IPS-11a (cell line): Measurements from ENCODE around the gene RGS12.

Source experiments
- H3K4me3 ChIP-seq: one replicate; pipeline ENCODE4 v1.5.1; 2013; ENCODE audit warnings: low read depth, low read length, control low read depth

Gene RGS12, protein sequence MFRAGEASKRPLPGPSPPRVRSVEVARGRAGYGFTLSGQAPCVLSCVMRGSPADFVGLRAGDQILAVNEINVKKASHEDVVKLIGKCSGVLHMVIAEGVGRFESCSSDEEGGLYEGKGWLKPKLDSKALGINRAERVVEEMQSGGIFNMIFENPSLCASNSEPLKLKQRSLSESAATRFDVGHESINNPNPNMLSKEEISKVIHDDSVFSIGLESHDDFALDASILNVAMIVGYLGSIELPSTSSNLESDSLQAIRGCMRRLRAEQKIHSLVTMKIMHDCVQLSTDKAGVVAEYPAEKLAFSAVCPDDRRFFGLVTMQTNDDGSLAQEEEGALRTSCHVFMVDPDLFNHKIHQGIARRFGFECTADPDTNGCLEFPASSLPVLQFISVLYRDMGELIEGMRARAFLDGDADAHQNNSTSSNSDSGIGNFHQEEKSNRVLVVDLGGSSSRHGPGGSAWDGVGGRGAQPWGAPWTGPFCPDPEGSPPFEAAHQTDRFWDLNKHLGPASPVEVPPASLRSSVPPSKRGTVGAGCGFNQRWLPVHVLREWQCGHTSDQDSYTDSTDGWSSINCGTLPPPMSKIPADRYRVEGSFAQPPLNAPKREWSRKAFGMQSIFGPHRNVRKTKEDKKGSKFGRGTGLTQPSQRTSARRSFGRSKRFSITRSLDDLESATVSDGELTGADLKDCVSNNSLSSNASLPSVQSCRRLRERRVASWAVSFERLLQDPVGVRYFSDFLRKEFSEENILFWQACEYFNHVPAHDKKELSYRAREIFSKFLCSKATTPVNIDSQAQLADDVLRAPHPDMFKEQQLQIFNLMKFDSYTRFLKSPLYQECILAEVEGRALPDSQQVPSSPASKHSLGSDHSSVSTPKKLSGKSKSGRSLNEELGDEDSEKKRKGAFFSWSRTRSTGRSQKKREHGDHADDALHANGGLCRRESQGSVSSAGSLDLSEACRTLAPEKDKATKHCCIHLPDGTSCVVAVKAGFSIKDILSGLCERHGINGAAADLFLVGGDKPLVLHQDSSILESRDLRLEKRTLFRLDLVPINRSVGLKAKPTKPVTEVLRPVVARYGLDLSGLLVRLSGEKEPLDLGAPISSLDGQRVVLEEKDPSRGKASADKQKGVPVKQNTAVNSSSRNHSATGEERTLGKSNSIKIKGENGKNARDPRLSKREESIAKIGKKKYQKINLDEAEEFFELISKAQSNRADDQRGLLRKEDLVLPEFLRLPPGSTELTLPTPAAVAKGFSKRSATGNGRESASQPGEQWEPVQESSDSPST (N-terminal part only)

DNA sequence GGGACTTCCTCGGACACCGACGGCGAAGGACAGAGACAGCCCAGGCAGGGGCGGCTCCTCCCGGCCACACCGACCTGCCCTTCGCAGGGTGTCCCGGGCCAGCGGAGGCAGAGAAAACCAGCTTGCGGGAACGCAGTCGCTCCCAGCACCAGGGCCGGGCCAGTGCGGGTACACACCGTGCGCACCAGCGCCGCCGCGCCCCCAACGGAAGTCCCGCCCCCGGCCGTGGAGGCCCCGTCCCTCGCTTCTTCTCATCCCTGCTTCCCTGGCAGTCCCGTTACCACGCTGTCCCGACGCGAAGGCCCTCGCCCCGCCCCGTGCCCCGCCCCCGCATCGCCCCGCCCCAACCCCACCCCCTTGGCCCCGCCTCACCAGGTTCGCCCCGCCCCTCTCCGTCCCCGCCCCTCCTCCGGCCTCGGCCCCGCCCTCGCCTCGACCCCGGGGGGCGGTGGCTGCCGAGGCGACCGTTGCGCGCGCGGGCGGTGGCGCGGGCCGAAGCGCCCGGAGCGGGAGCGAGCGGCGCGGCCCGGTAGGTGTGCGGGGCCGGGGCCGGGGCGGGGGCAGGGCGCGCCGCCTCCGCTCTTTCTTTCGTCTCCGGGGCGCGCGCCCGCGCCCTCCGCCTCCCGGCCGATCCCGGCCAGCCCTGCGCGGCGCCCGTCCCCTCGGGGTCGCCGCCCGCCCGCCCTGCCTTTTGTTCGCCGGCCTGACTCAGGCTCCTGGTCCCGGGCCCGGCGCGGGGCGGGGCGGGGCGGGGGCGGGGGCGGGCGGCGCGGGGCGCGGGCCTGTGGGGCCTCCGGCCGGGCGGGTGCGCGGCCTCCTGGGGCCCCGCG, at the start of gene RGS12:
TSS of gene RGS12 (plus strand) at position 451 of the 830 bp plus-strand sequence. CDS start 23,150 bp downstream, outside the sequence.
- peak within 1 kb of the TSS; percentile 61 for H3K4me3 ChIP-seq

DNA sequence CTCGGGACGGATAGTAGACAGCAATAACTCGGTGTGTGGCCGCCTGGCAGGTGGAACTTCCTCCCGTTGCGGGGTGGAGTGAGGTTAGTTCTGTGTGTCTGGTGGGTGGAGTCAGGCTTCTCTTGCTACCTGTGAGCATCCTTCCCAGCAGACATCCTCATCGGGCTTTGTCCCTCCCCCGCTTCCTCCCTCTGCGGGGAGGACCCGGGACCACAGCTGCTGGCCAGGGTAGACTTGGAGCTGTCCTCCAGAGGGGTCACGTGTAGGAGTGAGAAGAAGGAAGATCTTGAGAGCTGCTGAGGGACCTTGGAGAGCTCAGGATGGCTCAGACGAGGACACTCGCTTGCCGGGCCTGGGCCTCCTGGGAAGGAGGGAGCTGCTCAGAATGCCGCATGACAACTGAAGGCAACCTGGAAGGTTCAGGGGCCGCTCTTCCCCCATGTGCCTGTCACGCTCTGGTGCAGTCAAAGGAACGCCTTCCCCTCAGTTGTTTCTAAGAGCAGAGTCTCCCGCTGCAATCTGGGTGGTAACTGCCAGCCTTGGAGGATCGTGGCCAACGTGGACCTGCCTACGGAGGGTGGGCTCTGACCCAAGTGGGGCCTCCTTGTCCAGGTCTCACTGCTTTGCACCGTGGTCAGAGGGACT, 49.6 kb upstream of the RGS12 start:
- H3K4me3 ChIP-seq = no peak overlapping the region

DNA sequence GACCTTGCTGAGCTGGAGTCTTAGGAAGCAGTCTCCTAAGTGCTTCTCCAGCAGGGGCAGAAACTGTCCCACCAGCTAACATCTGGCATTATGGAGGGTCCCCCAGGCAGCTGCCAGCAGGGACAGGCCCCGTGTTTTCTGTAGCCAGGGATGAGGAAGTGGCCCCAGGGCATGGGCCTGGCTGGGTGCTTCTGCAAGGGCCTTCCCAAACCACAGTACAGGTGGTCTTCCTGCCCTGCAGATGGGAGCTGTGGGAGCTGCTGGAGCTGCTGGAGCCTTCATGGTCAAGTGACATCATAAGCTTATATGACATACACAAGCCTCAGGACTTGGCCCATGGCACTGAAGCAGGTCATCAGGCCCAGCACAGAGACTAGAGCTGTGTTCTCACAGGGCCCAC, 48.8 kb upstream of the RGS12 start:
- no peak overlapping the region for H3K4me3 ChIP-seq

DNA sequence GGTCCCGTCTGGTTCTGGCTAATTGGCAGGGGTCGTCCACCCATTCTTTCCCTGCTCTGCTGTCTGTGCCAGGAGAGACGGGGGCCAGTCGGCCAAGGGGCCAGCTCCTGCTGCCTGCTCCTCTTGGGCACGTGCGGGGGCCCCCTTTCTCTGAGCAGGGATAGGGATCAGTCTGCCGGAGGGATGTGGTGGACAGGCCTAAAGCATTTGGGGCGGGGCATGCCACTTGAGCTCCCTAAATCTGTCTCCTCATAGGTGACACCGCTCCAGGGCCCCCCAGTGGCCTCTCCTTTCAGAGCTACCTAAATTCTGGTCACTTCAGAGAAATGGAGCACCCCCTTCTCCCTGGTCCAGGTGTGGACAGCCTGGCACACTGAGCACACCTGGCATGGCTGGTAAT, 48.1 kb upstream of the RGS12 start:
- H3K4me3 ChIP-seq = no peak overlapping the region

DNA sequence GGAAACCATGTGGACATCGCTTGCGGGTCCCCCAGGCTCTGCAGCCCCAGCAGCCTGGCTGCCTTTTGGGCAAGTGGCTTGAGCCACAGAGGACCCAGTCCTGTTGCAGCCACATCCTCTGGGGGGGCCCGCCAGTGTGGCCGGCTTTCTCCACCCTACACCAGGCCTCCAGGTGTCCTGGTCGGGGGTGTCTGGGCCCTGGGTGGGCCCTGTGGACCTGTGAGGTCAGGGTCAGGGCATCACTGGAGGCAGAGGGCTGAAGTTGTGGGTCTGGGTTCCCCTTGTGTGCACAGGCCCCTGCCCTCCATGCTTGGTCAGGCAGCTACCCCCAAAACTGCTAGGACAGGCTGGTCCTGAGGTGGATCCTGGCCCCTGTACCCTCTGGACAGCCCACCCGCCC, 47.1 kb upstream of the RGS12 start:
- no peak overlapping the region for H3K4me3 ChIP-seq

DNA sequence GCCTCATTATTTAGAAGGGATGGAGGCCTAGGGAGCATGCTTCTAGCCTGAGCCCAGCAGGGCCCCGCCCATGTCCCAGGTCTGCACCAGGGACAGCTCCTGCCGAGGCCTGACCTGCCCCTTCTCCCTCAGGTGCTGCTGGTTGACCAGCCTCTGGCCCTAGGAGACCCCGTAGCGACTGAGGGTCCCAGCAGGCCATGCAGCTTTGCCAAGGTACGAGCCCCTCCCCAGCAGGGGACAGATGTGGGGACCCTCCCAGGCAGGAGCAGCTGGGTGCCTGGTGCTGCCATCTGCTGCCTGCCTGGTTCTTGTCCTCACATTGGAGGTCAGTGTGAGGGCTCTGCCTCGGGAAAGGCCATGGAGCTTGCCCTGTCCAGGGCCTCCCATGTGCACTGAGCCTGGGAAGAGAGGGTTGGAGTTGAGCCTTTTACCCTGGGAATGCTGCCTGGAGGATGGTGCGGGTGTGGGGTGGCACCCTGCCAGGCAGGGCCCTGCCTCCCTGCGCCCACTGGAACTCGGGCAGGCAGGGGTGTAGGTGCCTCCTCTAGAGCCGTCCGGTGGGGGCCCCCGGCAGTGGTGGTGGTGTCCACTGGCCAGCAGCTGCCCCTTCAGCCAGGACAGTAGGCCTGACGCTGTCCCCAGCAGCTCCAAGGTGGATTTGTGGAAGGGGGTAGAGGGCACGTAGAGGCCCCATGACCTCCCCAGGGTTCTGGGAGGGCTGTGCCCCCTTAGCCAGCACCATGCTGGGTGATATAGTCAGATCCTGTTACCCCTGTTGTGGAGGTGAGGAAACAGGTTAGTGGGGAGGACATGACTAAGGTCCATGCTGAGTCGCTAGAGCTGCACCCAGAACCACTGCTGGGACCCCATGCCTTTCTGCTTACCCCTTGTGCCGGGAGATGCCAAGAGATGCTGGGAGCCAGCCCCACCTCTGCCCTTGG, 46.1 kb upstream of the RGS12 start:
- H3K4me3 ChIP-seq = no peak overlapping the region

DNA sequence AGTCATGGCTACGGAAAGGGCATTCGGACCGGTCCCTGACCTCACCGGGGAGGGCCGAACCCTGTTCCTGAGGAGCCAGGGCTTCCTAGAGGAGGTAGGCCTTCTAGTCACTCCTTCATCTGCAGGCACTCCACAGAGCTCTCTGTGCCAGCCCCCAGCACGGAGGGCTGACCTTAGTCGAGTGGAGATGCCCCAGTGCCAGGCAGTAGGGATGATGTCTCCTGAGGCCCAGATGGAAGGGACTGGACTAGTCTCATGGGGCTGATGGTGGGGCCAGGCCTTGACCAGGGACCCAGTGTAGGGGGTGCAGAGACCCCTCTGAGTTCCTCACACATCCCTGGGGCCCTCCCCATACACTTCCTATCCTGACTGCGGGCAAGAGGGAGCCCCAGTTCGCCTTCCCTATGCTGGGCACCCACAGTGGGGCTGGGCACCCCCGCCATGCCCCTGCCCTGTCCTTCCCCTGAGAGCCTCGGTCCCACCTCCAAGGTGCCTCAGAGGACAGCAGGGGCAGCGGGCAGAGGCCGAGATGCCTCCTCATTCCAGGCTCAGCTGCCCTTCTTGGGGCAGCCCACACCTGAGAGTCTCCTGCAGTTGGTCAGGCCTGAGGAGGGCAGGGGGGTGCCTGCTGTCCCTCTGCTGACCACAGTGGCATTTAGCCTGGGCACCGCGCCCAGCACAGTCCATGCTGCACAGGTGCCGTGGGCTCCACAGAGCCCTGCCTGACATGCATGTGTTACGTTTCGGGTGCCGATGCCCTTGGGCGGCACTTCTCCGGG, 45.2 kb upstream of the RGS12 start:
- H3K4me3 ChIP-seq = no peak overlapping the region

DNA sequence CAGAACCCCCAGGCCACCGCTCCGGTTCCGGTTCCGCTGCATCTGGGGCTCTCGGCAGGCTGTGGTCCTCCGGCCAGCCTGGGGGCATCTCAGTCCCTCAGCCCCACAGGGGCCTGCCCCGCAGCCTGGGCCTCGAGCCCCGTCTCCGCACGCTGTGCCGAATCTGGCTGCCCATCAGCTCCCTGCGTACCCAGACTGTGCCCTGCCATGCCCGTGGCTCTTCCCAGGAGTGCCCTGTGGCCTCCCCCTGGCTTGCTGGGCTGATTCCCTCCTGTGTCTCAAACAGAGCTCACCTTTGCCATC, 44.7 kb upstream of the RGS12 start:
- H3K4me3 ChIP-seq = no peak overlapping the region

DNA sequence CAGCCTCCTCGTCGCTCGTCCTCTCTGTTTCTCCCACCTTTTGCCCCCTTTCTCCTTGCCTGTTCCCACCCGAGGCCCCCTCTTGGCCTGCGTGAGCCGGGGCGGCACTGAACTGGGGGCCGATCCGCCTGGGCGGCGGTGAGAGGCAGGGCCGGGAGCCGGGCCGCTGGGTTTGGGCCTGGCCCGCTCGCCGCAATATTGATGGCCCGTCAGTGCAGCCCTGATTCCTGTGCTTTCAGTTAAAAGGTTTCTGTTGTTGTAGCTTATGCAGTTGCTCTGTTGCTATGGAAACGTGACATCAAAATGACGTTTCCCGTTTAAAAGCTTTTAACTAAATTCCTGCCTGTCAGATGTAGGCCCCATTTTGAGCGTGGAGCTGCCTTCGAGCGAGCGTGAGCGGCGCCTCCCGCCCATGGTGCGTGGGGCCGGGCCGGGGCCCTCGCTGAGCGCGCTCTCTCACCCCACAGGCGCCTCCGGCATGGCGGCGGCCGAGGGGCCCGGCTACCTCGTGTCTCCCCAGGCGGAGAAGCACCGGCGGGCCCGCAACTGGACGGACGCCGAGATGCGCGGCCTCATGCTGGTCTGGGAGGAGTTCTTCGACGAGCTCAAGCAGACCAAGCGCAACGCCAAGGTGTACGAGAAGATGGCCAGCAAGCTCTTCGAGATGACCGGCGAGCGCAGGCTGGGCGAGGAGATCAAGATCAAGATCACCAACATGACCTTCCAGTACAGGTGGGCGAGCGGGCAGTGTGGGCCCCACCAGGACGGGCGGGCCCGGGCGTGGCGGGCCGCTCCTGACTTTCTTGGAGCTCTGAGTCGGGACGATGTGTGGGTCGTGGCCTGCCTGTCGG, 43.8 kb upstream of the RGS12 start, which contains the start of gene MSANTD1:
TSS of gene MSANTD1 (plus strand) at position 349 of the 851 bp plus-strand sequence. CDS start at position 413, 64 bp downstream.
- no peak within 1 kb of the TSS for H3K4me3 ChIP-seq

DNA sequence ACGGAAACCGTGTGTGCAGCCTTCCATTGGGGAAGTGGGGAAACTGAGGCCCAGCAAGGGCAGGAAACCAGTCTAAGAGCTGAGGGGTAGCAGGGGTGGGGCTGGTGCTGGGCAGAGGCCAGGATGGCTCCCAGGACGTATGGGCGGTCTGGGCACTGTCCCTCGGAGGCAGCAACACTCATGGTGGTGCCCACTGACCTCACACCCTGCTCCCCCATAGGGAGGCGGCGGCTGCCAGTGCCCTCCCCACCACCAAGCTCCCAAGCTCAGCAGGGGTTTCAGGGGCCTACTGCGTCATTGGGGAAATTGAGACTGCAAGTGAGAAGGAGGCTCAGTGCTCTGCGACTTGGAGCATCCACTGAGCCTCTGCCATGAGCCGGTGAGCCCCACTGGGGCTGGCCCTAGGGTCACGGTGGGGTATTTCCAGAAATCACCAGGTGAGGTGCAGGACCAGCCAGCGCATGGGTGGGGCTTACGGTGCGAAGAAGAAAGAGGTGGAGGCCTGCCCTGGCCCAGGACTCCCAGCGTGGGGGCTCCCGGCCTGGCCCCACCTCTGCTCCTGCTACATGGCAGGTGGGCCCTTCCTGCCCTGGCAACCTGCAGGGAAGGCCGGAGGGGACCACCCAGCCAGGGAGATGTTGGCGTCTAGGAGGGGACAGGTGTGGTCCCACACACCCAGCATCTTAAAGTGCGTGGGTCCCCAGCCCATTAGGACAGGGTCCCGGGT, 42.9 kb upstream of the RGS12 start:
- H3K4me3 ChIP-seq = no peak overlapping the region

DNA sequence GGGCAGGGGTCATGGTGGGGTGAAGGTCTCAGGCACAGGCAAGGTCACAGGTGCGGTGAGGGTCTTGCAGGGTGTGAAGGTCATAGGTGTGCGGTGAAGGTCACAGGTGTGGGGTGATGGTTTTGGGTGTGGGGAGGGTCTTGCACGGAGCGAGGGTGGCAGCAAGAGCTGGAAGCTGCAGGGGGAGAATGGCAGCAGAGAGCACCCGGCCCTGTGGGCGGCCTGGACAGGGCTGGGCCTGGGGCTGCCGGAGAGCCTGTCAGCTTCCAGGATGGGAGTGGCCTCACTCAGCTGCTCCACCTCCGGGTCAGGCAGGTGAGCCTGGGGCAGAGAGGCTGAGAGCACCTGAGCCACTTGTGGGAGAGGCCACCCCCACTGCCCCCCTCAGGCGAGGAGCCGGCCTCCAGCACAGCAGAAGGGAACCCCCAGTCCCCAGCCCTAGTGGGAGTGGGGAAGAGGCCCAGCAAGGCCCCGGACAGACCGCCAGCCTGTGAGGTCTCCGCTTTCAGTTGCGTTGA, 42.3 kb upstream of the RGS12 start:
- H3K4me3 ChIP-seq = no peak overlapping the region

DNA sequence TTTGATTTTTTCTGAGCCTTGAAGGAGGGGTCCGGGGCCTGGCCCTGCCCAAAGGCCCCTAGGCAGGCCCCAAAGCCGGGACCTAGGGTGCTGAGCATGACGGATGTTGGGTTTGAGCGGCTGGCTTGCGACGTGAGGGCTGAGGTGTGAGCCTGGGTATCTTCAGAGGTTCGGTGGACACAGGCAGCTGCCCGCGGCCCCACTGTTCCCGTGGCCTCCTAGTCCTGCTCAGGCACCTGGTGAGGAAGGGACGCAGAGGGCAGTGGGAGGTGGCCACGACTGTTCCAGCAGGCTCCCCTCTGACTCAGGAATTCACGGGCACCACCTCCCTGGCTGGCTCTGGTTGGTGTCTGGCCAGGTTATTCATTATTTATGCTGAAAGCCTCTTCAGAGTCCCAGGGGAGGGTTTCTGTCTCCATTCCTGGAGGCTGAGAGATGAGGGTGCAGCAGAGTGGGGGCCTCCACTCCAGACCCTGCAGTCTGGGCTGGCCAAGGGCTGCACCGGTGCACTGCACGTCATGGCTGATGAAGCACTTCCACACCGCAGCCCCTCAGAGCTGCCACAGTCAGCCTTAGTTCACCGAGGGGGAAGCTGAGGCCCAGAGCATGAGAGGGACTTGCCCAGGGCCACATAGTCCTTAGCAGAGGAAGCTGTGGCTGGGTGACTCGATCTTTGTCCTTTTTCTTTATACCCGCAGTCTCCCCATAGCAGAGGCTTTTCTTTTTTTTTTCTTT, 41.7 kb upstream of the RGS12 start:
- H3K4me3 ChIP-seq = no peak overlapping the region

DNA sequence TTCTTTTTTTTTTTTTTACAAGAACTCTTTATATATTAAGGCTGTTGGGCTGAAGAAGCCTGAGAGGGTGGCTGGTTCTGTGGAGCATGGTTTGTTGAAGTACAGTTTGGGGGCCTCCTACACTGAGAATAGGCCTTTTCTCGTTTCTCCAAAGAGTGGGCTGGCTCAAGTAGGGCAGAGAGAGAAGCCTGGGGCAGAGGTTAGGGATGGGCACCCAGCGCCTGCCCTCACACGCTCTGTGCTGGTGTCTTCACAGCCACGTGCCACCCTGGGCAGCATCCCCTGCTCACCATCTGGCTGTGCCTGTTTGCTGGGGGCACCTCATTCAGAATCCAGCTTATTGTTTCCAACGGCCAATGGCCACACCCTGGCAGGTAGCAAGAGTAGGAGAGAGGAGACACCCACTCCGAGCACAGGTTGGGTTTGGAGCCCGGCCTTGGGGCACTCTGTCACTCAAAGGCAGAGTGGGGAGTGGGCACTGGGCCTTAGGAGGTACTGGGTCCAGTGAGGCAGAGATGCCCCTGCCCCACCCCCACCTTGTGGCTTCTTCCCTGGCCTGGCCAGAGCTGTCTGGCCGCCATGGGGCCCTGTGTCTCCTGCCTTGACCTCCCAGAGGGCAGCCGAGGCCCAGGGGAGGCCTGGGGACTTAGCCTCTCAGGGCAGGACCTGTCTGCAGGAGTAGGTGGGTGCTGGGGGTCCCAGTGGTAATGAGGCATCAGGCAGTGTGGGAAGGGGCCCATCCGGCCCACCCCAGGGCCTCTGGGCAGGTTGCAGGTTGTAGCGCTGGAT, 40.9 kb upstream of the RGS12 start:
- H3K4me3 ChIP-seq = no peak overlapping the region

DNA sequence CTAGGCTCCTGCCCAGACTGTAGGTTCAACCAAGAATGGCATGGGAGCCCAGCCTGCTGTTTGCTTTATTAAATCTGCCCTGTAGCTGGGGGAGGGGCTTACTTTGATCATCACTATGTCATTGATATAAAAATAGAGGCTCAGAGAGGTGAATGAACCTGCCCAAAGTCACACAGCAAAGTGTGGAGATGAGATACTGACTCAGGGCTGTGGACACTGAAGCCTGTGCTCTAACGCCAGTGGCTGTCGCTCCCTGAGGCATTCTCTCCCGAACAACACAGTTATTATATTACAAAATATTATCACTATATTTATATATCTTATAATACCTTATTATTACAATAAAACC, 40.4 kb upstream of the RGS12 start:
- no peak overlapping the region for H3K4me3 ChIP-seq
